ENCODE measurements around the gene ACTL10. TPM values are rescaled to one million over a fixed set of nuclear protein-coding genes. Genes with fewer than 3 reads are reported as not detected.

Gene ACTL10
- polyA plus RNA-seq, 1 experiment, result 0.67 TPM

DNA sequence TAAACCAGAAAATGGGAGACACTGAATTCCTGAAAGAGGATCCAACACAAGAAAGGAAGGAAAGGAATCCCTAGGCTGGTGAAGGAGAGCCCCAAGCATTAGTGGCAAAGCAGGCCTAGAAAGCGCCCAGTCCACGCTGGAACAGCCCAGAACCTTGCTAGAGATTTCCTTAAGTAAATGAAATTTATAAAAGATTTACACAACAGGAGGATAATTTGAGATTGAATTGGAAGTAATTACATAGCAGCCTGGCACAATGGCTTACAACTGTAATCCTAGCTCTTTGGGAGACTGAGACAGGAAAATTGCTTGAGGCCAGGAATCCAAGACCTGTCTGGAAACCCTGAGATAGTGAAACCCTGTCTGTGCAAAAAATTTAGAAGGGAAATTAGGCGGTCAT, 31.4 kb upstream of the ACTL10 start:
- POLR2A ChIA-PET, result no interaction called here
- DNase-seq (ENCODE audit: low read depth), result no peak
- H3K4me3 ChIP-seq (ENCODE audit: low read depth, low read length), result no peak overlapping the region
- no peaks in the 10 kb centered on the region for H3K27me3 ChIP-seq (ENCODE audit: control insufficient read depth, insufficient read depth, low read length)
- TF ChIP-seq, protein P1, sequence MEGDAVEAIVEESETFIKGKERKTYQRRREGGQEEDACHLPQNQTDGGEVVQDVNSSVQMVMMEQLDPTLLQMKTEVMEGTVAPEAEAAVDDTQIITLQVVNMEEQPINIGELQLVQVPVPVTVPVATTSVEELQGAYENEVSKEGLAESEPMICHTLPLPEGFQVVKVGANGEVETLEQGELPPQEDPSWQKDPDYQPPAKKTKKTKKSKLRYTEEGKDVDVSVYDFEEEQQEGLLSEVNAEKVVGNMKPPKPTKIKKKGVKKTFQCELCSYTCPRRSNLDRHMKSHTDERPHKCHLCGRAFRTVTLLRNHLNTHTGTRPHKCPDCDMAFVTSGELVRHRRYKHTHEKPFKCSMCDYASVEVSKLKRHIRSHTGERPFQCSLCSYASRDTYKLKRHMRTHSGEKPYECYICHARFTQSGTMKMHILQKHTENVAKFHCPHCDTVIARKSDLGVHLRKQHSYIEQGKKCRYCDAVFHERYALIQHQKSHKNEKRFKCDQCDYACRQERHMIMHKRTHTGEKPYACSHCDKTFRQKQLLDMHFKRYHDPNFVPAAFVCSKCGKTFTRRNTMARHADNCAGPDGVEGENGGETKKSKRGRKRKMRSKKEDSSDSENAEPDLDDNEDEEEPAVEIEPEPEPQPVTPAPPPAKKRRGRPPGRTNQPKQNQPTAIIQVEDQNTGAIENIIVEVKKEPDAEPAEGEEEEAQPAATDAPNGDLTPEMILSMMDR (IDR thresholded peaks at IDR 0.05; ENCODE audit: insufficient read depth, low read depth, low read length), result no peak
- peaks cover 15% of the 10 kb centered on the region for H3K36me3 ChIP-seq (ENCODE audit: control insufficient read depth, insufficient read depth, low read length)
- CTCF ChIA-PET, result interaction anchor here (1.0 kb wide), 1 partner anchor 18 kb away, joined by 3 read pairs; no protein-coding TSS in a partner anchor

DNA sequence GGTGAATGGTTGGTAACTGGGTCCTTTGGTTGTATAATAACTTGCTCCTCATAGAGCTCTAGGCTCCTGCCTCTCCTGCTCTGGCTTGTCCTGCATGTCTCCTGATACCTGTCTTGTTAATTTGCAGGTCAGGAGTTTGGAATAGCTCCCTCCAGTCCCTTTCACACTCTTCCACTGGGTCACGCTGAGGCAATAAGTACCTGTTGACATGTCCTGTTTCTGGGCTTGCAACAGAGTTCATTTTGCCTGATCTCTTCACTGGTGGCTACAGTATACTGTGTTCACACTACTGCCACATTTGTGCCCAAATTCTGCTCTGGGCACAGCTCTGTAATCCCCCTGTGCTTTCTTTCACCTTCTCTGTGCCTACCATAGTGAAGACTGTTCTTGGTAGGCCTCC, 30.0 kb upstream of the ACTL10 start:
- H3K36me3 ChIP-seq (ENCODE audit: control insufficient read depth, insufficient read depth, low read length), result peaks cover 14% of the 10 kb centered on the region
- POLR2A ChIA-PET, result no interaction called here
- H3K27me3 ChIP-seq (ENCODE audit: control insufficient read depth, insufficient read depth, low read length), result no peaks in the 10 kb centered on the region
- DNase-seq (ENCODE audit: low read depth), result no peak
- TF ChIP-seq, protein P1 (IDR thresholded peaks at IDR 0.05; ENCODE audit: insufficient read depth, low read depth, low read length), result no peak
- CTCF ChIA-PET, result interaction anchor here (0.7 to 2.2 kb wide), 2 partner anchors 17 to 258 kb away, joined by 3 to 7 read pairs; no protein-coding TSS in a partner anchor
- H3K4me3 ChIP-seq (ENCODE audit: low read depth, low read length), result no peak overlapping the region

DNA sequence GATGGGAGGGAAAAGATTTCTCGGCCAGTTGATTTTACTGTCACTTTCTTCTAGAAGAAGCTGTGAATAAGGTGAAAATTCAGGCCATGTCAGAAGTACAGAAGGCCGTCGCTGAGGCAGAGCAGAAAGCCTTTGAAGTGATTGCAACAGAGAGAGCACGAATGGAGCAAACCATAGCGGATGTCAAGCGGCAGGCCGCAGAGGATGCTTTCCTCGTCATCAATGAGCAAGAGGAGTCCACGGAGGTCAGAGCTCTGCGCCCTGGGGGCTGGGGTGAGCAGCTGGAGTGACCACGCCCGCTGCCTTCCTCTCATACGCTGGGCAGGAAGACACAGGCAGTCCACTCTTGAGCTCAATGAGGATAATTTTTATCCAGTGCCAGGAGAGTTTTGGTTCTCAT, 26.5 kb upstream of the ACTL10 start:
- ChIA-PET POLR2A (no interaction called here), CTCF (no interaction called here)
- Histone ChIP-seq H3K36me3 (ENCODE audit: control insufficient read depth, insufficient read depth, low read length) (peaks cover 16% of the 10 kb centered on the region), H3K27me3 (ENCODE audit: control insufficient read depth, insufficient read depth, low read length) (no peaks in the 10 kb centered on the region), H3K4me3 (ENCODE audit: low read depth, low read length) (no peak overlapping the region)
- TF ChIP-seq, protein P1 (IDR thresholded peaks at IDR 0.05; ENCODE audit: insufficient read depth, low read depth, low read length), result no peak
- DNase-seq (ENCODE audit: low read depth), result no peak

DNA sequence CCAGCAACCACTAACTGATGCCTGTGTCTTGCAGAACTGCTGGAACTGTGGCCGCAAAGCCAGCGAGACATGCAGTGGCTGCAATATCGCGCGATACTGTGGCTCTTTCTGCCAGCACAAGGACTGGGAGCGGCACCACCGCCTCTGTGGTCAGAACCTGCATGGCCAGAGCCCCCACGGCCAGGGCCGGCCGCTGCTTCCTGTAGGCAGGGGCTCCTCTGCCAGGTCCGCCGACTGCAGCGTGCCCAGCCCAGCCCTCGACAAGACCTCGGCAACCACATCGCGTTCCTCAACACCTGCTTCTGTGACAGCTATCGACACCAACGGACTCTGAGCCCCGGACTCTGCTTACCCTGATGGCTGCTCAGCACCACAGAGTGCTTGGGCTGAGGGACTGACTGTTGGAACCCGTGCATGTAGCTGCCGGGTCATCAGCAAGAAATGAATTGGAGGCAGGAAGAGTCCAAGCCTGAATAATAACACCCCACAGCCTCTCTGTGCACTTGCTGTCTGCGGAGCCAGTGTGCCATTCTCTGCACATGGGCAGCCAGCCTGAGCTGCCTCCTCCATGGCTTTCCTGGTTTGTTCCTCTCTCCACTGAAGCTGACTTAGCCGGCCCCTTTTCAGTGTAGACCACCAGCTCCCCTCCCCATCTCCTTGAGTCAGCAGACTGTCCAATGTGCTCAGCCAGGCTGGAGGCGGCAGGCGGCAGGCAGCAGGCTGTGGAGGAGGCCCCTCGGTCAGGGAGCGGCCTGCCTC, 22.3 kb upstream of the ACTL10 start:
- no peaks in the 10 kb centered on the region for H3K27me3 ChIP-seq (ENCODE audit: control insufficient read depth, insufficient read depth, low read length)
- peaks cover 9% of the 10 kb centered on the region for H3K36me3 ChIP-seq (ENCODE audit: control insufficient read depth, insufficient read depth, low read length)
- POLR2A ChIA-PET, result no interaction called here
- CTCF ChIA-PET, result interaction anchor here (1.0 kb wide), 1 partner anchor 9 kb away, joined by 3 read pairs; no protein-coding TSS in a partner anchor
- DNase-seq (ENCODE audit: low read depth), result no peak
- no peak overlapping the region for H3K4me3 ChIP-seq (ENCODE audit: low read depth, low read length)
- TF ChIP-seq, protein P1 (IDR thresholded peaks at IDR 0.05; ENCODE audit: insufficient read depth, low read depth, low read length), result no peak

DNA sequence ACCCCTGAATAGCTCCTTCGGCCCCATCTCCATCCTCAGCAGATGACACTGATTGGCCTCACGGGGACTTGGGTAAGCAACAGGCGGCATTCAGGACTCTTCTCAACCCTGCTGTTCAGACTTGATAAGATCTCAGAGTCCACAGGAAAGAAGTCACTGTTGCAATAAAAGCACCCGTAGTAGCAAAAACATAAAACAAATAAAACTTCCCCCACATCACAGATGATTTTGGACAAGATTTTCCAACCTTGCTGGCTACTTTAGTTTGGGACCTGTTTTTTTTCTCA, 21.7 kb upstream of the ACTL10 start:
- TF ChIP-seq, protein P1 (IDR thresholded peaks at IDR 0.05; ENCODE audit: insufficient read depth, low read depth, low read length), result no peak
- POLR2A ChIA-PET, result no interaction called here
- H3K36me3 ChIP-seq (ENCODE audit: control insufficient read depth, insufficient read depth, low read length), result peaks cover 7% of the 10 kb centered on the region
- CTCF ChIA-PET, result interaction anchor here (1.0 kb wide), 1 partner anchor 8 kb away, joined by 3 read pairs; no protein-coding TSS in a partner anchor
- H3K27me3 ChIP-seq (ENCODE audit: control insufficient read depth, insufficient read depth, low read length), result no peaks in the 10 kb centered on the region
- H3K4me3 ChIP-seq (ENCODE audit: low read depth, low read length), result no peak overlapping the region
- DNase-seq (ENCODE audit: low read depth), result no peak
